Activated naive CD4-positive, alpha-beta T cell (primary cell): ENCODE data around the gene HPS5.
A peak's percentile ranks its signal among the peaks of the same experiment; 100 is the strongest.
"Not testable (repeated sequence)": the region's sequence is repeated elsewhere in the genome, so short reads cannot be mapped to it uniquely, and the experiment has no call there.

Experiments used
- DNase-seq, 4 experiments: peaks; one replicate each; lab custom pipeline; 2025; lab: John Stamatoyannopoulos, UW

Gene HPS5

GRCh38 chr11:18321969-18322711, at the start of gene HPS5, which contains the start of gene GTF2H1:
Gene HPS5 (minus strand): TSS chr11:18322140. CDS start chr11:18317858, 4,282 bp downstream.
Gene GTF2H1 (plus strand): TSS chr11:18322567. CDS start chr11:18333075, 10,508 bp downstream.
- DNase-seq, result peak; percentile 86 to 93 (median 92)

DNA sequence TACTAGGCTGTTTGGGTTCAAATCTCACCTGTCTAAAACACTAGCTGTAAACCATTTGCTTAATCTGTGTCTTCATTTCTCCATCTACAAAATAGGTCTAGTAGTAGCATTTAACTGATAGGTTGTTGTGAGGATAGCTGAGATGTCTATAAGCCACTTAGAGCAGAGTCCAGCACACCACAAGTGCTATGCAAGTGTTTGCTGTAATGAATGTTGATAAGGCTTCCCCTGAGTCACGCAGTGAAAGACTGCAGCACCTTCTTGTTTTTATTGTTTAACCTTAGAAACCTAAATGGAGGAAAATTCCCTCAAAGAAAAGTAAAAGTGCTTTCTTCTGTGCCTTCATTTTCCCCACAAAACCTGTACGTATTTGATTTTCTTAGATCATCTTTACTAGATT, 49.3 kb upstream of the HPS5 start:
- no peak for DNase-seq

- DNase-seq, result no peak
Measured at GRCh38 chr11:18369398-18369797, 47.5 kb upstream of the HPS5 start.

GRCh38 chr11:18368221-18368620, 46.3 kb upstream of the HPS5 start:
- DNase-seq, result no peak

DNA sequence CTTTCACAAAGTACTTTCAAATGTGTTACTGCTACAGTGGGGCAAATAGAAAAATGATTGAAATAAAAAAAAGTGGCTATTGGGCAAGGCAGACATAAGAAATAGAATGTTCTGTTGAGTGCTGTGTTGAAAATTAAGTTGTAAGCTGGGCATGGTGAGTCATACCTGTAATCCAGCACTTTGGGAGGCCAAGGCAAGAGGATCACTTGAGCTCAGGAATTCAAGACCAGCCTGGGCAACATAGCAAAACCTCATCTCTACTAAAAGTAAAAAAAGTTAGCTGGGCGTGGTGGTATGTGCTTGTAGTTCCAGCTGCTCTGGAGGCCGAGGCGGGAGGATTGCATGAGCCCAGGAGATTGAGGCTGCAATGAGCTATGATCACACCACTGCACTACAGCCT, 45.5 kb upstream of the HPS5 start:
- no peak for DNase-seq

DNA sequence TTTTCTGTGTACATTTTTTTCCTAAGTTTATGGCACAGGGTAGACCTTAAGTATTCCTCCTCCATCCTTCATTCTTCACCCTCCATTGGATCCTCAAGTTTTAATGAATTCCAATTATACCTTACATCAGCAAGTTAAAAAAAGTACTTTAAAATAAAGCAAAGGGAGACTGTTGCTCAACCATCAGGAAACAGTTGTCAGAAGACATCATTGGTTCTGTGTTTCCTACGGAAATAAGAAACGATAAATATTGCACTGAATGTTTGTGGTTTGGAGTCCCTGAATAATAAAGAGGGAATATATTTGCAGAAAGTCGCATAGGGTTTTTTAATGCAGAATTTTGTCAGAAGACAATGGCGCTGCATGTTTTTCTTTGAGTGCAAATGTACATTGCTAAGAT, 44.3 kb upstream of the HPS5 start:
- DNase-seq, result no peak

DNA sequence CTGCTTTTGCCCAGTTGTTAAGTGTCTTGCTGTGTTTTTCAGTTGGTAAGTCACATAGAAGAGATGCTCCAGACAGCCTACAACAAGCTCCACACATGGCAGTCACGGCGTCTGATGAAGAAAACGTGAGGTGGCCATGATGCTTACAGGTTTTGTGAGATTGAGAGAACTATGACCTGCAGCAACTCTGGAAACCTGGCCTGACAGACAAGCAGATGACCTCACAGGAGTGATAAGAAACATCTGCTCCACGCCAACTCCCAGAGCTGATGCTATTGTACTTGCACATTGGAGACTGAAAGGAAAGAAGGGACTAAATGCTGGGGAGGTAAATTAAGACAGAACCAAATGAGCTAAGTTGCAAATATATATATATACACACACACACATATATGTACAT, 43.8 kb upstream of the HPS5 start:
- DNase-seq, result no peak

DNA sequence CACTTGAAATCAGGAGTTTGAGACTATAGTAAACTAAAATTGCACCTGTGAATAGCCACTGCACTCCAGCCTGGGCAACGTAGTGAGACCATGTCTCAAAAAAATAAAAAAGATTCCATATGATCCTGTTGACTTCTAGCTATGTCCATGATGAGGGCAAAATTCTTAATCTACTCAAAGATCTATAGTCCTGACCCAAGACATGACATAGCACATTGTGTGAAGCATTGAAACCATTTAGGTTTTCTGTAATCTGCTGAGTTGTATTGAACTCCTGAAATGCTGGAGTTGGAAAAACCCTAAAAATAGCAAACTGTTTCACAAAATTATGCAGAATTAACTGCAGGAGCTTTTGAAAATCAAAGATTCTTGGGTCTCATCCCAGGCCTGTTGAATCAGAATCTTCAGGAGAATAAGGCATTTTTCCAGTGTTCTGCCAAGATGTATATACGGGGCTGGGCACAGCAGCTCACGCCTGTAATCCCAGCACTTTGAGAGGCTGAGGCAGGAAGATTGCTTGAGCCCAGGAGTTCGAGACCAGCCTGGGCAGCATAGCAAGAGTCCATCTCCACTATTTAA, 42.6 kb upstream of the HPS5 start:
- DNase-seq, result no peak

GRCh38 chr11:18361154-18361553, 39.2 kb upstream of the HPS5 start:
- DNase-seq, result no peak

DNA sequence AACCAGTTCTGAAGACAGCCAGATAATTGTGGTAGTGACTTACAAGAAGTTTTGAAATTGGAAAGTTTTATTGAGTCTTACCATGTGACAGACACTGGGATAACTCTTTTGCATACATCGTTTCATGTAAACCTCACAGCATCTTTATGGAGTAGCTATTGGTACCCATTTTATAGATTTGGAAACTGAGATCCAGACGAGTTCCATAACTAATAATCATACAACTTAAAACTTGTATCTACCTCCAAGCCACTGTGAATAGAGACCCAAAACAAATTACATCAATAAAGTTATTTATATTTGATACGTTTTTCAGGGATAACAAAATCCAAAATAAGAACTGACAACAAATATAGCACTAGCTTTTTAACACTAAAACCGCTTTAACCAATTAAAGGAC, 36.7 kb upstream of the HPS5 start:
- DNase-seq, result no peak

- DNase-seq, result no peak
Measured at GRCh38 chr11:18352581-18352980, 30.6 kb upstream of the HPS5 start.

DNA sequence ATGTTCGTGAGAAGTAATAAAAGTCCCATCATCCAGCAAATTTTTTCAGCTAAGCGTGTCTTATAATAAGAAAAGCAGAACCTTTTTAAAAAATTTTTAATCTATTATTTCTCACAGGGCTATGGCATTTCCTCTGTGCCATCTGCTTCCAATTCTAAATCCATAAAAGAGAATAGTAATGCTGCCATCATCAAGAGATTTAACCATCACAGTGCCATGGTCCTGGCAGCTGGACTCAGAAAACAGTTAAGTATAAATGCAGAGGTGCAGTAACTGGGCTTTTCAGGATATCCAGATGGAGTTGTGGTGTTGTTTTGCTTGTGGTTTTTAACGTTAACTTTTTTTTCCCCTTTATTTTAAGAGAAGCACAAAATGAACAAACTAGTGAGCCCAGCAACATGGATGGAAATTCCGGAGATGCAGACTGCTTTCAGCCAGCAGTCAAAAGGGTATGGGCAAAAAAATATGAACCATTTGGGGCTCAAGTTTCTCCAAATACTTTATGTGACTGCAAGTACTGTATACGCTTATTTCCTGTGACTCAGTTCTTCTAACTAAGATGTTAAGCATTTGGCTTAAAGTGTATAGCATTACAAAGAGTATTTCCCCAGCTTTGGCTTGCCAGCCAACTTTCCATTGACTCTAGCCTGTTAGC, 25.7 kb upstream of the HPS5 start:
- DNase-seq, result no peak

DNA sequence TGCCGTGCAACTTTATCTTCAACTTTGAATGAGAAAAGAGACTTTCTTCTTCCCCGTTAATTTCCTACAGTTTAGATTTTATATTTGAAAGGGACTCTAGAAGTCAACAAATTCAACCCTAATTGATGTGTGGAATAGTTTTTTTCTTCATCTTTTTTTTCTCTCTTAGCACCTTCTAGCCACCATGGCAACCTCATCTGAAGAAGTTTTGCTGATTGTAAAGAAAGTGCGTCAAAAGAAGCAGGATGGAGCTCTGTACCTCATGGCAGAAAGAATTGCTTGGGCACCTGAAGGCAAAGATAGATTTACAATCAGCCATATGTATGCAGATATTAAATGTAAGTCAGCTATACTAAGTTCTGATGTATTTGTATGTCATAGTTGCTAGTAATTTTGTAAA, 11.0 kb upstream of the HPS5 start:
- no peak for DNase-seq

DNA sequence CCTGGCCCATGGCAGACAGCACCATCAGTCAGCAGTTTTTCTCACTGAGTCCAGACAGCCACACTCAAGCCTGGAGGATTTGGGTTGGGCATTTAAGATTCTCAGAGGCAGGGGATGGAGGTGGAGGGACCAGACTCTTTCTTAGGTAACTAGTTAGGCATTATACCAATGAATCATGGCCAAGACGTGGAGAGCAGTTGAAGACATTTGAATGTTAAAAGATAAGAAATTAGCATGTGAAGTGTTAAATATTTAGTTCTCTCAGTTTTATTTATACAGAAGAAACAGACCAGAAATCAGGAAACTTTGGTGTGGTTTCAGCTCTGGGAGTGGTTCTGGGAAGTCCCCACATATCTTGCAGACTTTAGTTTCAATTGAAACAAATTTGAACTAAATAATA, 10.4 kb upstream of the HPS5 start:
- no peak for DNase-seq

DNA sequence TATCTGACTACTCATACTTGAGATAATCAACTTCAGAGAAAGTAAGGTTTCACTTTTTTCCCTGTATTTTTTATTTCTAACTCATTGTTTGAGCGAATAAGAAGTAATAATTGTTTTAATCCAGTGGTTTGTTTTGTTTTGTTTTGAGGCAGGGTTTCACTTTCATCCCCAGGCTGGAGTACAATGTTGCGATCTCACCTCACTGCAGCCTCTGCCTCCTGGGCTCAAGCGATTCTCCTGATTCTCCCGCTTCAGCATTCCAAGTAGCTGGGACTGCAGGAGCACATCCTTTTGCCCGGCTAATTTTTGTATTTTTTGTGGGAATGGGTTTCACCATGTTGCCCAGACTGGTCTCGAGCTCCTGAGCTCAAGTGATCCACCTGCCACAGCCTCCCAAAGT, 9.0 kb upstream of the HPS5 start:
- no peak for DNase-seq

DNA sequence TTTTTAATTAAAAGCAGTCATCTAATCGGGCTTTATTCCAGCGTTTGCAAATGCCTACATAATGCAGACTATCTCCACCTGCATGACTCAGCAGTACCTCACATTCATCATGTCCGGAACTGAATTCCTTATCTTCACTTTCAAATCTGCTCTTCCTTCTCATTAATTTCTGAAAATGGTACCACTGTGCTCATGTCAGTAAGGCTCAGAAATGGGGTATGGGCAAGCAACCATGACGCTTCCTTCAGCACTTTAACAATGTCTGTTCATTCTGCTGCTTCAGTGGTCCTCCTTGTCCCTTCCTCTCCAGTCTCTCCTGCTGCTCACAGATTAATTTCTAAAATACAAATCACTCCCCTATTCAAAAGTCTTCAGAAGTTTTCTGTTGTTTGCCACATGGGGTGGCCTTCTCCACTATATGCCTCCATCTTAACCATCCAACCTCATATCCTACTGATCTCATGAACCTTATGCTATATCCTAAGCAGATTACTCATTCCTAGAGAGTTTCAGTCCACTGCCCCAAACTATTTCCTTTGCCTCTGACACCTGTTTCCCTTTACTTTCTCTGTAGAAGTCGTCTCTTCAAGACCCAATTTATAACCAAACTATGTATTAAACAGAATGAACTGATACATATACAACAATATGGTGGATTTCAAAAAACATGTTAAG, 7.4 kb upstream of the HPS5 start:
- no peak for DNase-seq

DNA sequence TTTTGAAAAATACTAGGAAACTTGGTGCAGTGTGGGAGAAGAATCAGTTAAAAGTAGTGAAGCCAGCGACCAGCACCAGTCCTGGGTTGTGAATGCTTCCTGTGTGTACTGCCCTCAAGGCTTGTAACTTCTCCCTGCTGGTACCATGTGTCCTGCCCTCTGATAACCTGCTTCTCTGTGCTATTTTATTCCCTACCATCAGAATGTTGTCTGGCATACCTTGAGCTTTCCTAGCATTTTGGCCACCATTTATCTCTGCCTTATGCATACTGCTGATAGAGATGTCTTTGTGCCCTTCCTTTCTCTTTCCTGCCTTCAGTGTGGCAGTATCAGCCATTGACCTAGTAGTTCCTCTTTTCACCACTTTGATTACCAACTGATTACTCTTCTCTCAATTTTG, 2.4 kb upstream of the HPS5 start:
- DNase-seq, result no peak

GRCh38 chr11:18323881-18324280, 1.9 kb upstream of the HPS5 start:
- DNase-seq, result not testable (repeated sequence)

- no peak for DNase-seq
Measured at GRCh38 chr11:18322818-18323570, 1.1 kb upstream of the HPS5 start.

DNA sequence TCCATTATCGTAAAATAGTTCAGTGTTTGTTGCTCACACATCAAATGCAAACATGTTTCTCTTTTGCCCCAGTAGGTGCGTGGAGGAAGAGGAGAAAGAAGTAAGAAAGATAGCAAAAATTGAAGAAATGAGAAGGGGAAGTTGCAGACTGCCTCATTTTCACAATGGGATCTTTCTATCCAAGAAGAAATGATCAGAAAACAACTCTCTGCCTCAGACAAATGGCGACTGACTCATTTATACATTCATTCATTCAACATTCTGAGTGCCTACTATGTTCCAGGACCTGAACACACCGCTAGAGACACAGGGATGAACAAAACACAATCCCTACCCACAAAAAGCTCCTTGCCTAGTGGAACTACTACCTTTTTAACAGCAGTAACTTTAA, 367 bp downstream of the HPS5 start:
- no peak for DNase-seq

- DNase-seq, result no peak
Measured at GRCh38 chr11:18320617-18321016, 1.3 kb downstream of the HPS5 start.

DNA sequence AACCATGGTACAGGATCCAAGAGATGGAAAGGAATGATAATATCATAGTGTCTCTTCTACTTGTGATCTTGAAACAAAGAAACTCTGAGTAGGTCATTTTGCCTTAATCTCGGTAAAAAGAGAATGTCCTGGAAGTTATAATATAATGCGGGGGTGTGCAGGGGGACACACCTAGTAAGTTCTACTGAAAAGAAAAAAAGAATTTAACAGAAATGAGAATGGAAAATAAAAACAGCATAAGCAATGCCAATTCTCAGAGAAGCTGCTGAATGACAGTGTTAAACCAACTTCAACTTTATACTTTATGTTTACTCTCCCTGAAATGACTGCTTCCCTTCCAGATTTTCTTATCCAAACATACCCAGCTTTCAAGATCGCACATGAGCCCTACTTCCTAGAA, 2.0 kb downstream of the HPS5 start:
- no peak for DNase-seq
